ENCODE measurements around the gene C1S. TPM values are rescaled to one million over a fixed set of nuclear protein-coding genes. Genes with fewer than 3 reads are reported as not detected.

The C1S gene
- total RNA-seq, 1 experiment from 2014 or later: 1.9 TPM

GRCh38 chr12:7083125-7083524 lies 22.6 kb downstream of the C1S start:
- ChIA-PET CTCF (no interaction called here), POLR2A (ENCODE audit: low non-redundant PET) (no interaction called here)
- no peak overlapping the region for H3K27ac ChIP-seq (ENCODE audit: low read depth, low read length, poor library complexity, severe bottlenecking)
- H3K4me3 ChIP-seq (ENCODE audit: low read depth, low read length, poor library complexity, severe bottlenecking): no peak overlapping the region
- no peaks in the 10 kb centered on the region for H3K4me1 ChIP-seq (ENCODE audit: insufficient read depth, low read length, poor library complexity, severe bottlenecking)
- no peaks in the 10 kb centered on the region for H3K27me3 ChIP-seq (replicated peaks; ENCODE audit: insufficient read depth, low read depth, low read length, poor library complexity)
- TF ChIP-seq EZH2 (IDR thresholded peaks at IDR 0.05; ENCODE audit: borderline replicate concordance, low read depth, low read length, poor library complexity, severe bottlenecking) (no peak), CTCF (conservative IDR thresholded peaks at IDR 0.05; ENCODE audit: low read depth, low read length) (no peak)
- no peaks in the 10 kb centered on the region for H3K9me3 ChIP-seq (ENCODE audit: low read depth, low read length, poor library complexity, severe bottlenecking)
- no peaks in the 10 kb centered on the region for H3K36me3 ChIP-seq (ENCODE audit: insufficient read depth, low read length, poor library complexity, severe bottlenecking)
- no TSS peak for BruUV-seq (replicated peaks)
- no peak for DNase-seq (ENCODE audit: low spot score)
- intact Hi-C loops (cut with micrococcal nuclease; ENCODE audit: unreplicated experiment): no loop called here

- BruUV-seq (replicated peaks): no TSS peak
Measured at GRCh38 chr12:7089196-7089871, 28.8 kb downstream of the C1S start.

GRCh38 chr12:7090222-7090998 lies 29.9 kb downstream of the C1S start:
- peak; percentile 46 for DNase-seq (ENCODE audit: low spot score)

More at GRCh38 chr12:7089196-7089871, 28.8 kb downstream of the C1S start:
- DNase-seq (ENCODE audit: low spot score): no peak
- TF ChIP-seq CTCF (conservative IDR thresholded peaks at IDR 0.05; ENCODE audit: low read depth, low read length): no peak
- no peak for TF ChIP-seq EZH2 (IDR thresholded peaks at IDR 0.05; ENCODE audit: borderline replicate concordance, low read depth, low read length, poor library complexity, severe bottlenecking)
- Histone ChIP-seq H3K4me3 (ENCODE audit: low read depth, low read length, poor library complexity, severe bottlenecking) (no peak overlapping the region), H3K27ac (ENCODE audit: low read depth, low read length, poor library complexity, severe bottlenecking) (no peak overlapping the region), H3K4me1 (ENCODE audit: insufficient read depth, low read length, poor library complexity, severe bottlenecking) (peaks cover 8% of the 10 kb centered on the region), H3K9me3 (ENCODE audit: low read depth, low read length, poor library complexity, severe bottlenecking) (no peaks in the 10 kb centered on the region), H3K27me3 (replicated peaks; ENCODE audit: insufficient read depth, low read depth, low read length, poor library complexity) (no peaks in the 10 kb centered on the region), H3K36me3 (ENCODE audit: insufficient read depth, low read length, poor library complexity, severe bottlenecking) (no peaks in the 10 kb centered on the region)
- ChIA-PET POLR2A (ENCODE audit: low non-redundant PET) (no interaction called here), CTCF (no interaction called here)
- intact Hi-C loops (cut with micrococcal nuclease; ENCODE audit: unreplicated experiment): no loop called here

More at GRCh38 chr12:7090222-7090998, 29.9 kb downstream of the C1S start:
- intact Hi-C loops (cut with micrococcal nuclease; ENCODE audit: unreplicated experiment): loop anchor here (5.0 kb wide), 1 partner anchor 168 kb away; no protein-coding TSS in a partner anchor
- Histone ChIP-seq H3K27ac (ENCODE audit: low read depth, low read length, poor library complexity, severe bottlenecking) (no peak overlapping the region), H3K4me3 (ENCODE audit: low read depth, low read length, poor library complexity, severe bottlenecking) (no peak overlapping the region), H3K27me3 (replicated peaks; ENCODE audit: insufficient read depth, low read depth, low read length, poor library complexity) (no peaks in the 10 kb centered on the region), H3K36me3 (ENCODE audit: insufficient read depth, low read length, poor library complexity, severe bottlenecking) (no peaks in the 10 kb centered on the region), H3K4me1 (ENCODE audit: insufficient read depth, low read length, poor library complexity, severe bottlenecking) (peaks cover 8% of the 10 kb centered on the region), H3K9me3 (ENCODE audit: low read depth, low read length, poor library complexity, severe bottlenecking) (no peaks in the 10 kb centered on the region)
- ChIA-PET POLR2A (ENCODE audit: low non-redundant PET) (no interaction called here), CTCF (no interaction called here)
- no TSS peak for BruUV-seq (replicated peaks)
- no peak for TF ChIP-seq CTCF (conservative IDR thresholded peaks at IDR 0.05; ENCODE audit: low read depth, low read length)
